Activated CD8-positive, alpha-beta T cell treated with anti-CD3 and anti-CD28 coated beads, Interleukin-2, amount 10 ng/mL, durations not matched to agents 7 days and 5 days (primary cell): Measurements from ENCODE around the gene NUDT19. TPM values are rescaled to one million over a fixed set of nuclear protein-coding genes. Genes with fewer than 3 reads are reported as not detected.
"Not testable (repeated sequence)": the region's sequence is repeated elsewhere in the genome, so short reads cannot be mapped to it uniquely, and the experiment has no call there.

Experiments
- ATAC-seq: fragments of 150-1000 bp; cut with Tn5 transposase; one replicate; pipeline ENCODE4 v1.10.0; 2021; ENCODE audit warnings: moderate library complexity
- CTCF ChIA-PET: fragments of 350-600 bp; sonication (Branson Sonifier 250); formaldehyde crosslinking; loops from one replicate; lab custom pipeline; 2021; ENCODE audit warnings: antibody characterized with exemption; lab: Charles Lee
- POLR2A ChIA-PET: fragments of 350-600 bp; sonication (Branson Sonifier 250); formaldehyde crosslinking; loops from one replicate; lab custom pipeline; 2021; ENCODE audit warnings: antibody characterized with exemption; lab: Charles Lee
- DNase-seq: peaks from one replicate; pipeline ENCODE4 v3.0.0-alpha.2; 2020
- H3K27ac Mint-ChIP-seq: one replicate; pipeline ENCODE4 v1.8.0; 2021; ENCODE audit warnings: mild to moderate bottlenecking, mixed read lengths
- H3K27me3 Mint-ChIP-seq: one replicate; pipeline ENCODE4 v1.8.0; 2021; ENCODE audit warnings: low read depth, mixed read lengths
- H3K36me3 Mint-ChIP-seq: one replicate; pipeline ENCODE4 v1.8.0; 2021; ENCODE audit warnings: low read depth, mixed read lengths
- H3K4me1 Mint-ChIP-seq: one replicate; pipeline ENCODE4 v1.8.0; 2021; ENCODE audit warnings: low read depth, mixed read lengths
- H3K4me3 Mint-ChIP-seq: one replicate; pipeline ENCODE4 v1.8.0; 2021; ENCODE audit warnings: mild to moderate bottlenecking, mixed read lengths
- H3K9me3 Mint-ChIP-seq: one replicate; pipeline ENCODE4 v1.8.0; 2022; ENCODE audit warnings: mixed read lengths; ENCODE audit not compliant: insufficient read depth
- total RNA-seq, 2 experiments: library from RNA; stranded (reverse); gene quantifications; one replicate each; pipeline ENCODE4 v1.2.3, GENCODE V29; 2021

The NUDT19 gene
- total RNA-seq, 2 experiments from 2014 or later: 12.9 to 14.3 TPM

DNA sequence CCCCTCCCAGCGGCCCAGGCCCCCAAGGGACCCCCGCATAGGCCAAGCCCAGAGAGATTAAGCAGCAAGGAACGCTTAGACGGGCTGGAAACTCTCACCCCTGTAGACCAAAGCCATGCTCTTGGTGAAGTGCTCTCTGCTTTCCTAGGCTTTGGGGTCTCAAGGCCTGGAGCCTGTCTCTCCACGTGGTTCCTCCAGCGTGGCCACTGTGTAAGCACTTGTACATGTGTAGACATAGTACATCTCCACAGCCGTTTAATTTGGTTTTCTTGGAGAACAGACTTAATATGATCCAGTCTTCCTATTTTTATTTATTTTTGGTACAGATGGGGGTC lies 1.1 kb downstream of the NUDT19 start:
- ATAC-seq (peak; percentile 14), DNase-seq (peak; percentile 33)
- Mint-ChIP-seq H3K27me3 (no peaks in the 10 kb centered on the region), H3K36me3 (peaks cover 47% of the 10 kb centered on the region), H3K4me3 (peak overlapping the region; percentile 78), H3K9me3 (peaks cover under 1% of the 10 kb centered on the region), H3K4me1 (peaks cover 64% of the 10 kb centered on the region), H3K27ac (peak overlapping the region; percentile 83)
- ChIA-PET POLR2A (interaction anchor here (1.1 to 1.6 kb wide), 2 partner anchors 13 to 484 kb away, joined by 4 to 6 read pairs; no protein-coding TSS in a partner anchor), CTCF (no interaction called here)

DNA sequence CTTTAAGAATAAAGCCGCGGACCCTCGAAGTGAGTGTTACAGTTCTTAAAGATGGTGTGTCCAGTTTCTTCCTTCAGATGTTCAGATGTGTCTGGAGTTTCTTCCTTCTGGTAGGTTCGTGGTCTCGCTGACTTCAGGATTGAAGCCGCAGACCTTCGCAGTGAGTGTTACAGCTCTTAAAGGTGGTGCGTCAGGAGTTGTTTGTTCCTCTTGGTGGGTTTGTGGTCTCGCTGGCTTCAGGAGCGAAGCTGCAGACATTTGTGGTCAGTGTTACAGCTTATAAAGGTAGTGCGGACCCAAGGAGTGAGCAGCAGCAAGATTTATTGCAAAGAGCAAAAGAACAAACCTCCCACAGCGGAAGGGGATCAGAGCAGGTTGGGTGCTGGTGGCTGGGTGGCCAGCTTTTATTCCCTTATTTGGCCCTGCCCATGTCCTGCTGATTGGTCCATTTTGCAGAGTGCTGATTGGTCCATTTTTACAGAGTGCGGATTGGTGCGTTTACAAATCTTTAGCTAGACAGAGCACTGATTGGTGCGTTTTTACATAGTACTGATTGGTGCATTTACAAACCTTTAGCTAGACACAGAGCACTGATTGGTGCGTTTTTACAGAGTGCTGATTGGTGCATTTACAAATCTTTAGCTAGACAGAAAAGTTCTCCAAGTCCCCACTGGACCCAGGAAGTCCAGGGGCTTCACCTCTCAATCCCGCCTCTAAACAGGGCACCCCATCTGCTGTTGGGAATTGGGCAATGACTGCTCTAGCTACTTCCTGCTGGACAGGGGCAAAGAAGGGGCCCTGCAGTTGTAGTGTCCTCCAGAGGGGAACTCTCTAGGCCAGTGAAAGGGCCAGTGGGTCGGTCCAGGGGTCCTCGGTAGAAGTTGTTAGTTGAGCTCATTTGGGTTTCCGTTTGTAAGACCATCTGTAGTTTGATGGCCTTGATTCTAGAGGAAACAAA lies 1.8 kb downstream of the NUDT19 start:
- CTCF ChIA-PET, H3K27me3 Mint-ChIP-seq, H3K9me3 Mint-ChIP-seq: not testable (repeated sequence)
- Mint-ChIP-seq H3K4me3 (peak overlapping the region; percentile 78), H3K27ac (peak overlapping the region; percentile 83), H3K4me1 (peaks cover 71% of the 10 kb centered on the region), H3K36me3 (peaks cover 54% of the 10 kb centered on the region)
- peak; percentile 63 for DNase-seq
- POLR2A ChIA-PET: interaction anchor here (0.6 to 1.6 kb wide), 3 partner anchors 12 to 484 kb away, joined by 3 to 6 read pairs (median 4); no protein-coding TSS in a partner anchor
- ATAC-seq: peak; percentile 17

DNA sequence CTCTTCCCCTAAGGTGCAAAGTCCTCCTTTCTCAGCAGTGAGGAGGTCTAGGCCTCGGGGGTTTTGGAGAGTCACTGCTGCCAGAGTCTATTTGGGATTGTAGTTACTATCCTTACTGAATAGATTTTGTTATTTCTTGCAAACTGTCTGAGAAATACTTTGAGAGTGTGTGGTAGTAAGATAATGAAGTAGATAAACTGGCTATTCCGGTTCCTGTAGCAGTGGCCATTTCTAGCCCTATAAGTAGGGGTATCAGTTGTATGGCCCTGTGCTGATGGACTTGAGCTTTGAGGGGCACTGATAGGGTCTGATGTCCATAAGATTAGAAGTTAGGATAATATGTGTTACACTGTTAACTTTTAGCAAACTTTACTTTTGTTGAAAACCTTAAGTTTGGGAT lies 2.7 kb downstream of the NUDT19 start:
- ATAC-seq, H3K27me3 Mint-ChIP-seq, H3K27ac Mint-ChIP-seq, H3K9me3 Mint-ChIP-seq, POLR2A ChIA-PET, DNase-seq, CTCF ChIA-PET: not testable (repeated sequence)
- Mint-ChIP-seq H3K36me3 (peaks cover 63% of the 10 kb centered on the region), H3K4me3 (peak overlapping the region; percentile 78), H3K4me1 (peaks cover 73% of the 10 kb centered on the region)

- H3K4me3 Mint-ChIP-seq: peak overlapping the region; percentile 78
- CTCF ChIA-PET: not testable (repeated sequence)
Observed at GRCh38 chr19:32694851-32695250, 3.2 kb downstream of the NUDT19 start.

DNA sequence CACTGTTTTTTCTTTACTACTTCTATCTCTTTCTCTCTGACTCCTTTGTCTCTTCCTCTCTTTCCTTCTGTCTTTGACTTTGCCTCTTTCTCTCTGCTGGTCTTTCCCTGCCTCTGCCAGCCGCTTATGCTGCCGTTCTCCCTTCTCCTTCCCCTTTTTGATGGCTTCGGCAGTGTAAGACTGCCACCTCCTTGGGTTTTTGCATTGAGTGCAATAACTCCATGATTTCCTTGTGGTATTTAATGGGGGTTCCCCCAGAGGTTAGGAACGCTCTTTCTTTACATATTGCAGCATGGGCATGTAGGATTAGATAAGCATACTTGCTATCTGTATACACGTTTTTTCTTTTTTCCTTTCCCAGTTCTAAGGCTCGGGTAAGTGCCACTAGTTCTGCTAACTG lies 3.9 kb downstream of the NUDT19 start:
- DNase-seq, H3K27me3 Mint-ChIP-seq, H3K27ac Mint-ChIP-seq, H3K9me3 Mint-ChIP-seq, ATAC-seq, H3K4me3 Mint-ChIP-seq, POLR2A ChIA-PET, CTCF ChIA-PET: not testable (repeated sequence)
- peaks cover 75% of the 10 kb centered on the region for H3K36me3 Mint-ChIP-seq
- H3K4me1 Mint-ChIP-seq: peaks cover 75% of the 10 kb centered on the region

More at GRCh38 chr19:32694851-32695250, 3.2 kb downstream of the NUDT19 start:
- H3K9me3 Mint-ChIP-seq, POLR2A ChIA-PET, H3K27ac Mint-ChIP-seq, H3K27me3 Mint-ChIP-seq, ATAC-seq, DNase-seq: not testable (repeated sequence)
- Mint-ChIP-seq H3K4me1 (peaks cover 74% of the 10 kb centered on the region), H3K36me3 (peaks cover 68% of the 10 kb centered on the region)

DNA sequence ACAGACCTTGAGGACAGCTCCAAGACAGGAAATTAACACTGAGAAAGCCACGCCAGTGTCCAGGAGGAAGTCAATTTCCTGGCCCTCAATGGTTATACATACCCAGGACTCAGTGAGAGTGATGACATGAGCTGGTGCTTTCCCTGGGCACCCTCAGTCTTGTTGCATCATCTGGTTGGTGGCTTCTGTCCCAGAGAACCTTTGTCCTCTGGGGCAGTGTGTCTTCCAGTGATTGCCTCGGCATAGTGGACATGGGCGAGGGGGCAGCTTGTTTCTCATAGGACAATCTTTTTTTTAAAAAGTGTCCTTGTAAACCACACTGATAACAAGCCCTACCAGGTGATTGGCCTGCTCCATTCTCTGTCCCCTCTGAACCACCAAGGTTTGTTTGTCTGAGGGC lies 5.2 kb downstream of the NUDT19 start:
- peaks cover 71% of the 10 kb centered on the region for H3K4me1 Mint-ChIP-seq
- H3K36me3 Mint-ChIP-seq: peaks cover 87% of the 10 kb centered on the region
- H3K4me3 Mint-ChIP-seq, CTCF ChIA-PET, H3K9me3 Mint-ChIP-seq, H3K27ac Mint-ChIP-seq, H3K27me3 Mint-ChIP-seq, ATAC-seq, DNase-seq: not testable (repeated sequence)
- POLR2A ChIA-PET: interaction anchor here (0.6 to 0.8 kb wide), 2 partner anchors 29 to 81 kb away, joined by 3 read pairs; no protein-coding TSS in a partner anchor

DNA sequence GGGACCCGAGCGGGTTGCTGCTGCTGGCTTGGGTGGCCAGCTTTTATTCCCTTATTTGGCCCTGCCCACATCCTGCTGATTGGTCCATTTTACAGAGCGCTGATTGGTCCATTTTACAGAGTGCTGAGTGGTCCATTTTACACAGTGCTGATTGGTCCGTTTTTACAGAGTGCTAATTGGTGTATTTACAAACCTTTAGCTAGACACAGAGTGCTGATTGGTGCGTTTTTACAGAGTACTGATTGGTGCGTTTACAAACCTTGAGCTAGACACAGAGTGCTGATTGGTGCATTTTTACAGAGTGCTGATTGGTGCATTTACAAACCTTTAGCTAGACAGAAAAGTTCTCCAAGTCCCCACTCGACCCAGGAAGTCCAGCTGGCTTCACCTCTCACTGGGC lies 8.5 kb downstream of the NUDT19 start:
- H3K27ac Mint-ChIP-seq, H3K27me3 Mint-ChIP-seq, ATAC-seq, H3K4me3 Mint-ChIP-seq, DNase-seq: not testable (repeated sequence)
- Mint-ChIP-seq H3K9me3 (peaks cover 22% of the 10 kb centered on the region), H3K36me3 (peaks cover 91% of the 10 kb centered on the region), H3K4me1 (peaks cover 47% of the 10 kb centered on the region)
- POLR2A ChIA-PET: interaction anchor here (1.7 kb wide), 1 partner anchor 9 kb away, joined by 6 read pairs; the partner anchor contains the start of gene NUDT19
- CTCF ChIA-PET: interaction anchor here (1.0 kb wide), 1 partner anchor 476 kb away, joined by 3 read pairs; no protein-coding TSS in a partner anchor

GRCh38 chr19:32702010-32702409 lies 10.4 kb downstream of the NUDT19 start:
- DNase-seq: no peak
- Mint-ChIP-seq H3K4me1 (peaks cover 36% of the 10 kb centered on the region), H3K4me3 (no peak overlapping the region), H3K27me3 (no peaks in the 10 kb centered on the region), H3K27ac (no peak overlapping the region), H3K36me3 (peaks cover 90% of the 10 kb centered on the region), H3K9me3 (peaks cover 32% of the 10 kb centered on the region)
- ChIA-PET POLR2A (interaction anchor here (0.6 kb wide), 1 partner anchor 11 kb away, joined by 3 read pairs; no protein-coding TSS in a partner anchor), CTCF (no interaction called here)
- ATAC-seq: no peak

GRCh38 chr19:32704006-32704405 lies 12.4 kb downstream of the NUDT19 start:
- CTCF ChIA-PET, ATAC-seq, DNase-seq, H3K4me3 Mint-ChIP-seq, POLR2A ChIA-PET, H3K27me3 Mint-ChIP-seq, H3K27ac Mint-ChIP-seq: not testable (repeated sequence)
- H3K36me3 Mint-ChIP-seq: peaks cover 83% of the 10 kb centered on the region
- H3K9me3 Mint-ChIP-seq: peaks cover 25% of the 10 kb centered on the region
- H3K4me1 Mint-ChIP-seq: peaks cover 37% of the 10 kb centered on the region

DNA sequence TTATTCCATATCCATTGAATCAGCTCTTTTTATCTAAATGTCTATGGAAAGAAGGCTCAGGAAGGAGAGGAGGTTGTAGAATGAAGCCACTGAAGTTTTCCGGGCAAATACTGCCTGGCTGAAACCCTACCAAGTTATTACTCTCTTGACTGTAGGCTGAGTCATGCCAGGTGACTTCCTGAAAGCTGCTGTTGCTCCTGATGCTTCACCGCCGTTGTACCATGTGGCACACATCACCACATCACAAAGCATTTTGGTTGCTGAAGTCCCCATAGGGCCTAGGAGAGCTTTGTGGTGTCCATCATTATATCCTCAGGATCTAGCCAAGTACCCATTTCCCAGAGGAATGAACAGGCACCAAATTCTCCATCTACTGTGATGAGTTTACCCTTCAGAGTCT lies 16.8 kb downstream of the NUDT19 start:
- POLR2A ChIA-PET: no interaction called here
- Mint-ChIP-seq H3K4me3 (no peak overlapping the region), H3K27me3 (no peaks in the 10 kb centered on the region), H3K36me3 (peaks cover 57% of the 10 kb centered on the region), H3K27ac (peak overlapping the region; percentile 31), H3K4me1 (peaks cover 21% of the 10 kb centered on the region), H3K9me3 (peaks cover 19% of the 10 kb centered on the region)
- DNase-seq (peak; percentile 60), ATAC-seq (peak; percentile 64)
- CTCF ChIA-PET: no interaction called here

GRCh38 chr19:32709032-32709431 lies 17.4 kb downstream of the NUDT19 start:
- ATAC-seq (no peak), DNase-seq (no peak)
- H3K9me3 Mint-ChIP-seq: peaks cover 16% of the 10 kb centered on the region
- H3K27ac Mint-ChIP-seq: no peak overlapping the region
- H3K36me3 Mint-ChIP-seq: peaks cover 57% of the 10 kb centered on the region
- CTCF ChIA-PET: interaction anchor here (0.6 kb wide), 1 partner anchor 608 kb away, joined by 3 read pairs; no protein-coding TSS in a partner anchor
- no peak overlapping the region for H3K4me3 Mint-ChIP-seq
- no peaks in the 10 kb centered on the region for H3K27me3 Mint-ChIP-seq
- peaks cover 21% of the 10 kb centered on the region for H3K4me1 Mint-ChIP-seq
- POLR2A ChIA-PET: no interaction called here

DNA sequence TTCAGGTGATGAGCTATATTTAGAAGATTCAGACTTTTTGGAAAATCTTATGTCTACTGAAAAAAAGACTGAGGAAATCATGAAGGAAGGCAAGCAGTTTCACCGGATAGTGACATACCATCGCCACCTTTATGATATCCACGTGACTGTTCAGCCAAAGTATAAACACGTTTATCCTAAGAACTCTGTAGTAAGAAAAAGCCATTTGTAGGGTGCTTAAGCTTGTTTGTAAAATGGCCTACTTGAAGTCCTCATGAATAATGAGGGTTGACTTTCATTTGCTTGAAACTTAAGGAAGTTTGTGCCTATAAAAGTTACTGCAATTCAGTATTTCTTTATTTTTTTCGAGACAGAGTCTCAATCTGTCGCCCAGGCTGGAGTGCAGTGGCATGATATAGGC lies 20.1 kb downstream of the NUDT19 start:
- ATAC-seq (no peak), DNase-seq (no peak)
- Mint-ChIP-seq H3K36me3 (peaks cover 46% of the 10 kb centered on the region), H3K27ac (no peak overlapping the region), H3K9me3 (peaks cover 3% of the 10 kb centered on the region), H3K4me1 (peaks cover 18% of the 10 kb centered on the region), H3K27me3 (no peaks in the 10 kb centered on the region), H3K4me3 (no peak overlapping the region)
- ChIA-PET POLR2A (no interaction called here), CTCF (interaction anchor here (1.1 kb wide), 1 partner anchor 10 kb away, joined by 4 read pairs; no protein-coding TSS in a partner anchor)
